Skeletal muscle satellite cell (primary cell): Measurements from ENCODE around the gene DPYD.
A peak's percentile ranks its signal among the peaks of the same experiment; 100 is the strongest.

Experiments
- H3K27me3 ChIP-seq: 2 replicates; pipeline ENCODE4 v1.7.0; 2013; ENCODE audit warnings: low read length; ENCODE audit not compliant: control insufficient read depth, insufficient read depth
- H3K36me3 ChIP-seq: 2 replicates; pipeline ENCODE4 v1.7.0; 2013; ENCODE audit warnings: mild to moderate bottlenecking, control low read depth, low read length; ENCODE audit not compliant: insufficient read depth
- H3K4me1 ChIP-seq: 2 replicates; pipeline ENCODE4 v1.7.0; 2013; ENCODE audit warnings: low read length; ENCODE audit not compliant: control insufficient read depth, insufficient read depth
- H3K4me2 ChIP-seq: 2 replicates; pipeline ENCODE4 v1.7.0; 2013; ENCODE audit warnings: mild to moderate bottlenecking, low read length
- H3K4me3 ChIP-seq: 2 replicates; pipeline ENCODE4 v1.7.0; 2013; ENCODE audit warnings: low read length
- H3K9ac ChIP-seq: 2 replicates; pipeline ENCODE4 v1.7.0; 2013; ENCODE audit warnings: mild to moderate bottlenecking, low read depth, low read length, moderate library complexity
- H3K9me3 ChIP-seq: replicated peaks from 2 replicates; pipeline ENCODE4 v1.7.0; 2013; ENCODE audit warnings: mild to moderate bottlenecking, control low read depth, low read length

Gene DPYD

DNA sequence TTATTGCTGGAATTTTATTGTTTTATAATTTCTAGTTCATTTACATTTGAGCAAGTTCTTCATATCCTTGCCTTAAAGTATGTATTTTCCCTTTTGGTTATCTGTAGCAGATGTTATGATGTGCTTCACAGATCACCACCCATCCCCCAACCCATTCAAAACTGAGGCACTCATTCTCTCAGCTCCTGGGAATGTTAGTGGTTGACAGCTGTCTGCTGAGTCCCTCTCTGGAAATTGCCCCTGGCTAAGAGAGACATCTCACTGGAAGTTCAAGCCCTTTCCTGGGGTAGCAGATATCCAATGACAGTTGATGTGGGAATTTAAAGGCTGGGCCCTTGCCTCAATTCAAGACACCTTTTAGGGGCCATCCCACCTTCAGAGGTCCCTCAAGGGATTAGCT lies 4.3 kb upstream of the DPYD start:
- Histone ChIP-seq H3K9me3 (no peaks in the 10 kb centered on the region), H3K27me3 (no peaks in the 10 kb centered on the region), H3K36me3 (no peaks in the 10 kb centered on the region), H3K4me1 (no peaks in the 10 kb centered on the region), H3K9ac (no peak overlapping the region), H3K4me2 (no peak overlapping the region), H3K4me3 (no peak overlapping the region)

DNA sequence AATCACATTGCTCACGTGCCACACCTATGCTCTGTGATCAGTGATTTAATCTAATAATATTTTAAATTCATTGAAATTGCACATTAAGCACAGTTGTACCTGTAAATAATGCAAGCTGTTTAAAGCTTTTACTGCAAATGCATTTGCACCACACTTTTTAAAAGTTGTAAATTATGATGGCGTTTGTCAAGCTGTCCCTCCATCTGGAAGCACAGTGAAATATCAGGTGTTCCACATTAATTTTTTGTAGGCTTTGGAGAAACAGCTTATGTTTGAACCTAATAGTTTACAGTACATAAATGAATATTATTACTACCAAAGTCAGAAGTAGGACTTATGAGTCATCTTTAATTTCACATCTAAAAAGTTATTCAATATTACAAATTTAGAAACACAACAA lies 3.0 kb upstream of the DPYD start:
- Histone ChIP-seq H3K27me3 (no peaks in the 10 kb centered on the region), H3K36me3 (no peaks in the 10 kb centered on the region), H3K9me3 (no peaks in the 10 kb centered on the region), H3K4me3 (no peak overlapping the region), H3K4me1 (peaks cover 4% of the 10 kb centered on the region), H3K9ac (no peak overlapping the region), H3K4me2 (no peak overlapping the region)

DNA sequence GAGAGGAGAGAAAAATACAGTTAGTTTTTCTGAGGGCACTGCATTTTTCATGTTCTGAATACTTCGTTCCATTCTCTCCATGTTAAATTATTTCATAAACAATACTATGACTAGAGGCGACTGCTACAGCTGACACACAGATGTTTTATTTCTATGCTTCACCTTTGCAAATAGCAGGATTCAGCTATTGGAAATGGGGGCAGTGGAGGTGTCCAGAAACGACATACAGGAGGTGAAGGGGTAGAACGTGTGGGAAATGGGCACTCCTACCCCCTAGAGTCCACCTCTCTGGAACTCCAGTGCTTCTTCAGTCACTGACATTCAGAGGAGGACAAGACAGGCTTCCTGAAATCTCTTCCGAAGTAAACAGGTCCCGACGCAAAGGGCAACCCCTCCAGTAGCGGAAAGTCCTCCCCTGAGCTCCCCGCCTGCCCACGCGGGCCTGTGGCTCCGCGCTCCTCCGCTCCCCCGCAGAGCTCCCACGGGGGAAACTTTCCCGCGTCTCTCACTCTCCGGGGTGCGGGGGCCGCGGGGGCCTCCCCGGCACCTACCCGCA lies 480 bp downstream of the DPYD start:
- Histone ChIP-seq H3K9me3 (no peaks in the 10 kb centered on the region), H3K9ac (peak overlapping the region; percentile 91), H3K36me3 (no peaks in the 10 kb centered on the region), H3K4me3 (peak overlapping the region; percentile 98), H3K4me1 (peaks cover 21% of the 10 kb centered on the region), H3K27me3 (no peaks in the 10 kb centered on the region), H3K4me2 (peak overlapping the region; percentile 91)

DNA sequence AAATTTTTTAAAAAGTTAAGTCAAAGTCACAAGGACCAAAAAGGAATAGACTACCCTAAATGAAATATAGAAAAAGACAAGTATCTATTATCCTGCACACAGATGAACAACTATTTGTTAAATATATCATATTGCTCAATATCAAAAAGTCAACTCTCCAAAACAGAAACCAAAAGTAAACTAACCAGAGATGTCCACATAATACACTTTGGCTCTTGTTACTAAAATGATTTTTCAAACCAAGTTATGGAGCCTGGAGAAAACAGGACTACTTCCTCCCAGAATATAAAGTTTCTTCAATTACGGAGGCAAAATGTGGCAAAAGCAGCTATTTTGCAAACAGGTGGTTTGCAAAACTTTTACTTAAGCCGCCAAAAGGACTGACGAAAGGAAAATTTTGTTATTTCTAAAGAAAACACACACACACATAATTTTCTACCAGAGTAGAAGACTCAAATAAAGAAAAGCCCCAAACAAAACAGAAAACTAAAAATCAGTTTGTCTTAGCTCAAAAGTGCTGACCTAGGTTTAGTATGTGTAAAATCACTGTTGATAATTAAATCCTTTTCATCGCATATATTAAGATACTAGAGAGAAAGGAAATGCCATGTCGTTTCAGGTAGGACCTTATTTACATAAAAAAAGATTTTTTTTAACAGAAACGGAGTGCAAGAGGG lies 1.1 kb downstream of the DPYD start:
- Histone ChIP-seq H3K4me1 (peaks cover 21% of the 10 kb centered on the region), H3K27me3 (no peaks in the 10 kb centered on the region), H3K4me2 (peak overlapping the region; percentile 91), H3K9me3 (no peaks in the 10 kb centered on the region), H3K36me3 (no peaks in the 10 kb centered on the region), H3K9ac (peak overlapping the region; percentile 91), H3K4me3 (peak overlapping the region; percentile 98)

DNA sequence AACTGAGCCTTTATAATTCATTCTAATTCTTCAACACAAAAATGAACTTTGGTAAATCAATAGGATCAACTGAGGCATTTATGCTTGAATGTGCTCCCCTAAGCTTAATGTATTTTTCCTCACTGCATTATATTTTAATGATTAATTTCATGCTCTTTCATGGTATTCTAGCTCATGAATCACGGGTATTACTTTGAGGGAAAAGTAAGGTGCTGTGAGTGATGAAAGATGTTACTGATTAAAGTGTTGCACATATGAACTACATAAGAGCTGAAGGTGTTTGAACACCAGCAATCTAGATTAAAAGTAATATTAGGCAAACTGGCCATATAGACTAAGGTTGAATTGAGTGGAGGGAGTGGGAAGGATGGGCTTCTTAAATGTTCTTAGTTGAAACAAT lies 1.9 kb downstream of the DPYD start:
- Histone ChIP-seq H3K9me3 (no peaks in the 10 kb centered on the region), H3K4me2 (peak overlapping the region; percentile 91), H3K9ac (peak overlapping the region; percentile 91), H3K27me3 (no peaks in the 10 kb centered on the region), H3K36me3 (no peaks in the 10 kb centered on the region), H3K4me1 (peaks cover 21% of the 10 kb centered on the region), H3K4me3 (peak overlapping the region; percentile 98)

DNA sequence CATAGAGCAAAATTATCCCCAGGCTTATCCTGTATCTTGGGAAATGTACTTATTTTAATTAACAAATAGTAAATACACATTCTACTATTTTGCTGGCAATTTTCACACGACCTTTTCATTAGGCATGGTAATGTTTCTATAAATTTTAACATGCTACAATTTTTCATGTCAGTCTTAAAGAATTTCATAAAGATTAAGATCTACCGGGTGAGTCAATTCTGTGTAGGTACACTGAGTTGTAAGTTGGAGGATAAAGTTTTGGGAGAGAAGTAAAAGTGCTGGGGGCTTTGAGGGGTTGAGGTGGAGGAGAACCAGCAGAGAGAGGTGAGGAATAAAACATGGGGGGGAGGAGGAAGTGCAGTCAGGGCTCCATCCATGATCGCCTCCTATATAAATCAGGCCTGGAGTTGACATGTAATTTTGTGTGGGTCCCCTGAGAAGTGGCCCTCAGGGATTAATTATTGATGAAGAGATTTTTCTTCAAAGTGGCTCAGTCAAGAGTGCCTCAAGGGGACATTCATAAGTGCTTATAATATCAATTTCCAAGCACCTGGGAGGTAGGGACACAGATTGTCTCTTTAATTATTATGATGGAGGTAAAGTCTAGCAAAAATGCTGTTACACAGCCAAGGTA lies 7.2 kb downstream of the DPYD start:
- peaks cover 21% of the 10 kb centered on the region for H3K4me1 ChIP-seq
- H3K9ac ChIP-seq = no peak overlapping the region
- H3K36me3 ChIP-seq = no peaks in the 10 kb centered on the region

DNA sequence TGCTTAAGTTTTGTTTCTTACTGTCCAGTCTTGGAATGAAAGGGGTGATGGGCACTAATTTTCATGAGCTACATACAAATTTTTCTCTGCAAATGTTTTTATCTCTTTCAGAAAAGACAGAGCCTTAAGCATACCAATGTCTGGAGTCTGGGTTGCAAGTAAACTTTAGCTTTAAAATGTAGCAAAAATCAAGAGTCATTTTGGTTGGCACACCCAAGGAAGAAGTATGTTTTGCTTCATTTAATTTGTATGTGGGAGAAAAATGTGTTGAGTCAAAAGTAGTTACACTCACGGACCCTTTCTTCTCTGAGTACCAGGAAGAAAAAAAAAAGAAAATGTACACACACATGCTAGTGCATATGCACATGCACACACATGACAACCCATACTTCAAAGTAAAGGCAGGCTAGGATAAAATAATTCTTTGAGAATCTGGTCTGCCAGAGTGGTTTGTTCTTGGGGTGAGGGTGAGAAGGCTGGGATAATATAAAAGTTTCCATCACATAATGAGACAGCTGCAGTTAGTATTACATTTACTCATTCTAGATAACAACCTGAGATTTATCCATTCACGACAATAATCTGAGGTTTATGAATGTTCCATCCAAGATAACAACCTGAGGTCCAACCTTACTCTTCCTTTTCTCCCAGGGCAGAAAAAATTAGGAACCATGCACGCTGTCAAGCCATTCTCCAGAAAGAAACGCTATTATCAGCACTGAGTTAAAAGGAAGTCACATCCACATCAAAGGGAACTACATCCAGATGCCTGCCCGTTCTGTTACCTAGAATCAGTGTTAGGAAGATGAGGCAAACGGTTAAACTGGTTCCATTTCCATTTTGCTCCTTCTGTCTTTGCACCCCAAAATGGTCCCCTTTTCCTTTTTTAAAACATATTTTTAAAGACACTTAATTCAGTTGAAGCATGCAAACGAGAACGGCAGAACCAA lies 9.3 kb downstream of the DPYD start:
- Histone ChIP-seq H3K9me3 (no peaks in the 10 kb centered on the region), H3K4me3 (no peak overlapping the region), H3K36me3 (no peaks in the 10 kb centered on the region), H3K4me1 (peaks cover 19% of the 10 kb centered on the region), H3K9ac (no peak overlapping the region), H3K4me2 (no peak overlapping the region), H3K27me3 (no peaks in the 10 kb centered on the region)

More for the DNA sequence above, 7.2 kb downstream of the DPYD start:
- Histone ChIP-seq H3K27me3 (no peaks in the 10 kb centered on the region), H3K4me2 (no peak overlapping the region), H3K9me3 (no peaks in the 10 kb centered on the region), H3K4me3 (no peak overlapping the region)

DNA sequence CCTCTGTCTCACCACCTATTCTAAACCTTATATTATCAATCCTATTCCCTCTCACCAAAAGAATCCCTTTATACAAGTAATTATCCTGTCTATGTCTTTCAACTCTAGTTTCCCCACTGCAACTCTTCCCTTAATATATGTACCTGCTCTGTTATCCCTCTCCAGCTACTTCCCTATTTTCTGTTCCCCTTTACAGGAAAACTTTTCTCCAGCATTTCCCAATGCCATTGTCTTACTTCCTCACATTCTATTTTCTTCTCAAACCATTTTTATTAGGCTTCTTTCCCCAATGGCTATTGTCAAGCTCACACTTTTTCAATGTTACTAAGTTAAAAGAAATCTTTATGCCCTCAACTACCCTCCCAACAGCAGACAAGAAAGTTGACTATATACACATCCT lies 11.6 kb downstream of the DPYD start:
- no peak overlapping the region for H3K9ac ChIP-seq
- no peaks in the 10 kb centered on the region for H3K27me3 ChIP-seq
- H3K9me3 ChIP-seq = no peaks in the 10 kb centered on the region
- no peak overlapping the region for H3K4me3 ChIP-seq
- no peaks in the 10 kb centered on the region for H3K36me3 ChIP-seq
- peaks cover 40% of the 10 kb centered on the region for H3K4me1 ChIP-seq
- no peak overlapping the region for H3K4me2 ChIP-seq

DNA sequence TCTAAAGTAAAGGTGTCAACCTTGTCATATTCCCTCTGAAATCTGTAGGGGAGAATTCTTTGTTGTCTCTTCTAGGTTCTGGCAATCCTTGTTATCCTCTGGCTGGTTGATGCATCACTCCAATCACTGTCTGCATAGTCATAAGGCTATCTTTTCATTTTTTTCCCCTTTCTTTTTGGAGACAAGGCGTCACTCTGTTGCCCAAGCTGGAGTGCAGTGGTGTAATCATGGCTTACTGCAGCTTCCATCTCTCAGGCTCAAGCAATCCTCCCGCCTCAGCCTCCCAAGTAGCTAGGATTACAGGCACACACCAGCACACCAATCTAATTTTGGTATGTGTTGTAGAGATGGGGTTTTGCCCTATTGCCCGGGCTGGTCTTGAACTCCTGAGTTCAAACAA lies 12.9 kb downstream of the DPYD start:
- H3K4me3 ChIP-seq = no peak overlapping the region
- H3K36me3 ChIP-seq = no peaks in the 10 kb centered on the region
- H3K4me1 ChIP-seq = peaks cover 52% of the 10 kb centered on the region
- no peaks in the 10 kb centered on the region for H3K9me3 ChIP-seq
- H3K27me3 ChIP-seq = no peaks in the 10 kb centered on the region
- H3K9ac ChIP-seq = no peak overlapping the region
- no peak overlapping the region for H3K4me2 ChIP-seq

DNA sequence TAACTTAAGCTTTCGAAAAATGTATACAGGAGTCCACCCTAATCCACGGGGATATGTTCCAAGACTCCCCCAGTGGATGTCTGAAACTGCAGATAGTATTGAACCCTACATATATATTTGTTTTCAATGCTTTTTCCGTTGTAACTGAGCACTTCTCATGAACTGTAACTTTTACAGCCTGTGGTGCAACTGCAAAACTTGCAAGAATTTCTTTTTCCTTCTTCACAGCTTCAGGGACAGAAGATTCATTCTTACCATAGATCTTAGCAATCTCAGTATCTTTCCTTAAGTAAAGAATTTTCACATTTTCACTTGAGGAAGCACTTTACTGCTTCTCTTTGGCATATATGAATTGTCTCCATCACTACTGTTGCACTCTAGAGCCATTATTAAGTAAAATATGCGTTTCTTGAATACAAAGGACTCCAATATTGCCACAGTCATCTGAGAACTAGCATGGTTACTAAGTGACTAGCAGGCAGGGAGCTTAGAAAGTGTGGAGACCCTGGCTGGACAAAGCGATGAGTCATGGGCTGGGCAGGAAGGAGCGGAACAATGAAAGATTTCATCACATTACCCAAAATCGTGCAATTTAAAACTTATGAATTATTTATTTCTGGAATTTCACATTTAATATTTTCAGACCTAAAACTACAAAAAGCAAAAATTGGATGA lies 14.1 kb downstream of the DPYD start:
- Histone ChIP-seq H3K27me3 (no peaks in the 10 kb centered on the region), H3K4me1 (peaks cover 60% of the 10 kb centered on the region), H3K9me3 (no peaks in the 10 kb centered on the region), H3K4me2 (peak overlapping the region; percentile 56), H3K4me3 (peak overlapping the region; percentile 8), H3K9ac (peak overlapping the region; percentile 19), H3K36me3 (no peaks in the 10 kb centered on the region)
